ENCODE measurements around the gene TRIM6.
"Not testable (repeated sequence)": the region's sequence is repeated elsewhere in the genome, so short reads cannot be mapped to it uniquely, and the experiment has no call there.

TRIM6 gene

GRCh38 chr11:5581014-5581413 lies 15.4 kb upstream of the TRIM6 start:
- no peak for DNase-seq (ENCODE audit: extremely low read depth, low read depth)
- TF ChIP-seq, protein P1, sequence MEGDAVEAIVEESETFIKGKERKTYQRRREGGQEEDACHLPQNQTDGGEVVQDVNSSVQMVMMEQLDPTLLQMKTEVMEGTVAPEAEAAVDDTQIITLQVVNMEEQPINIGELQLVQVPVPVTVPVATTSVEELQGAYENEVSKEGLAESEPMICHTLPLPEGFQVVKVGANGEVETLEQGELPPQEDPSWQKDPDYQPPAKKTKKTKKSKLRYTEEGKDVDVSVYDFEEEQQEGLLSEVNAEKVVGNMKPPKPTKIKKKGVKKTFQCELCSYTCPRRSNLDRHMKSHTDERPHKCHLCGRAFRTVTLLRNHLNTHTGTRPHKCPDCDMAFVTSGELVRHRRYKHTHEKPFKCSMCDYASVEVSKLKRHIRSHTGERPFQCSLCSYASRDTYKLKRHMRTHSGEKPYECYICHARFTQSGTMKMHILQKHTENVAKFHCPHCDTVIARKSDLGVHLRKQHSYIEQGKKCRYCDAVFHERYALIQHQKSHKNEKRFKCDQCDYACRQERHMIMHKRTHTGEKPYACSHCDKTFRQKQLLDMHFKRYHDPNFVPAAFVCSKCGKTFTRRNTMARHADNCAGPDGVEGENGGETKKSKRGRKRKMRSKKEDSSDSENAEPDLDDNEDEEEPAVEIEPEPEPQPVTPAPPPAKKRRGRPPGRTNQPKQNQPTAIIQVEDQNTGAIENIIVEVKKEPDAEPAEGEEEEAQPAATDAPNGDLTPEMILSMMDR (IDR thresholded peaks at IDR 0.05; ENCODE audit: low read depth, low read length): no peak

GRCh38 chr11:5584458-5584857 lies 12.0 kb upstream of the TRIM6 start:
- DNase-seq (ENCODE audit: extremely low read depth, low read depth): not testable (repeated sequence)

DNA sequence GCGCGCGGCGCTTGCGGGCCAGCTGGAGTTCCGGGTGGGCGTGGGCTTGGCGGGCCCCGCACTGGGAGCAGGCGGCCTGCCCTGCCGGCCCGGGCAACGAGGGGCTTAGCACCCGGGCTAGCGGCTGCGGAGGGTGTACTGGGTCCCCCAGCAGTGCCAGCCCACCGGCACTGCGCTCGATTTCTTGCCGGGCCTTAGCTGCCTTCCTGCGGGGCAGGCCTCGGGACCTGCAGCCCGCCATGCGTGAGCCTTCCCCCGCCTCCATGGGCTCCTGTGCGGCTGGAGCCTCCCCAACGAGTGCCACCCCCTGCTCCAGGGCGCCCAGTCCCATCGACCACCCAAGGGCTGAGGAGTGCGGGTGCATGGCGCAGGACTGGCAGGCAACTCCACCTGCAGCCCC lies 6.5 kb upstream of the TRIM6 start:
- not testable (repeated sequence) for DNase-seq (ENCODE audit: extremely low read depth, low read depth)

DNA sequence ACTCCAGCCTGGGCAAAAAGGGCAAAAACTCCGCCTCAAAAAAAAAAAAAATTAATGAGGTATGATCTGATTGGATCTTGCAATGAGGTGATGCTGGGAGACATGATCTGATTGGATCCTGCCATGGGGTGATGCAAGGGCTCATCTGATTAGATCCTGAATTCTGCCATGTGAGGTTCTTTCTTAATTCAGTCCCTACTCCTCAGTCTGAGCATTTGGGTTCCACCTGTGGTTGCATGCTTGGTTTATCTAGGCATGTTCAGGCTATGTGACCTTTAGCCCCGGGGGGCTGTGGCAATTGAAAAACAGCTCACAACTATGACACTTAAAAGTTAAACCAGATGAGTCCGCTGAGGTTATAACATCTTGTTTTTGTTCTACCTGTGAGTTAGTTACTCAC lies 4.8 kb upstream of the TRIM6 start:
- DNase-seq (ENCODE audit: extremely low read depth, low read depth): no peak
- TF ChIP-seq, protein P1 (IDR thresholded peaks at IDR 0.05; ENCODE audit: low read depth, low read length): no peak

DNA sequence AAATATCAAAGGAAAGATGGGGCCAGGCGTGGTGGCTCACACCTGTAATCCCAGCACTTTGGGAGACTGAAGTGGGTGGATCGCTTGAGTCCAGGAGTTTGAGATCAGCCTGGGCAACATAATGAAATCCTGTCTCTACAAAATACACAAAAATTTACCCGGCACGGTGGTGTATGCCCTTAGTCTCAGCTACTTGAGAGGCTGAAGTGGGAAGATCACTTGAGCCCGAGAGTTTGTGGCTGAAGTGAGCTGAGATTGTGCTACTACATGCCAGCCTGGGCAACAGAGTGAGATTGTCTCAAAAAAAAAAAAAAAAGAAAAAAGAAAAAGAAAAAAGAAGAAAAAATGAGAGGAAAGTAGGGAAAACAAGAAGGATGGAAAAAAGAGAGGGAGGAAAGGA lies 3.8 kb upstream of the TRIM6 start:
- TF ChIP-seq, protein P1 (IDR thresholded peaks at IDR 0.05; ENCODE audit: low read depth, low read length): no peak
- DNase-seq (ENCODE audit: extremely low read depth, low read depth): no peak

DNA sequence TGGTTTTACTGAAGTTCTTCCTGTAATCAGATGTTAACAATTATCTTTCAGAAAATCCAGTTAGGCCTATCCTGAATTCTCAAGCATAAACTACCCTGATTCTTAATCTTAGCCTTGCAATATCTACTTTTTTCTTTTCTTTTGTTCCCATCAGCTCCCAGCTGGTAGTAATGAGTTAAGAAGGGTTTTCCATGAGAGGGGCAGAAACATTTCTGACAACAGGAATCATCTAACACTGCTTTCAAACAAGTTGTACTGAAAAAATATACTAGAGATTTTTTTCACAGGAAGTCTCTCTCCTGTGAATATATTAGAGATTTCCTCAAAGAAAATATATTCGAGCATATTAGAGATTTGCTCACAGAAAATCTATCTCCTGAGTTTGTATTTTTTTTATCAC lies 3.3 kb upstream of the TRIM6 start:
- TF ChIP-seq, protein P1 (IDR thresholded peaks at IDR 0.05; ENCODE audit: low read depth, low read length): no peak
- DNase-seq (ENCODE audit: extremely low read depth, low read depth): no peak

GRCh38 chr11:5597953-5598352 lies 1.5 kb downstream of the TRIM6 start:
- no peak for DNase-seq (ENCODE audit: extremely low read depth, low read depth)
- TF ChIP-seq, protein P1 (IDR thresholded peaks at IDR 0.05; ENCODE audit: low read depth, low read length): no peak

- no peak for DNase-seq (ENCODE audit: extremely low read depth, low read depth)
- TF ChIP-seq, protein P1 (IDR thresholded peaks at IDR 0.05; ENCODE audit: low read depth, low read length): peak; percentile 69
Measured at GRCh38 chr11:5600374-5600851, 4.0 kb downstream of the TRIM6 start.

DNA sequence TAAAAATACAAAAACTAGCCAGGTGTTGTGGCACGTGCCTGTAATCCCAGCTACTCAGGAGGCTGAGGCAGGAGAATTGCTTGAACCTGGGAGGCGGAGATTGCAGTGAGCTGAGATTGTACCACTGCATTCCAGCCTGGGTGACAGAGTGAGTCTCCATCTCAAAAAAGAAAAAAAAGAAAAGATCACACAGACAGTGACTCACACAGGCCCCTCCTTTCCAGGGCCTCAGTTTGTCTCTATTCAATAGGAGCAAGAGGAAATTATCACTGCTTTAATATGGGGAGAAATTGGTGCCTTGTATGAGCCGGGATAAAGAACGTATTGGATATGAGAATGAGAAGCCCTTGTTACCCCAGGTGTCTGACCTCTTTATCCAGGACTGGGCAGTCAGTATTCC lies 6.4 kb downstream of the TRIM6 start:
- DNase-seq (ENCODE audit: extremely low read depth, low read depth): not testable (repeated sequence)
